ENCODE data around the gene ZNF785. TPM values are rescaled to one million over a fixed set of nuclear protein-coding genes. Genes with fewer than 3 reads are reported as not detected.

The ZNF785 gene
- total RNA-seq, 1 experiment from 2014 or later = 16.0 TPM

DNA sequence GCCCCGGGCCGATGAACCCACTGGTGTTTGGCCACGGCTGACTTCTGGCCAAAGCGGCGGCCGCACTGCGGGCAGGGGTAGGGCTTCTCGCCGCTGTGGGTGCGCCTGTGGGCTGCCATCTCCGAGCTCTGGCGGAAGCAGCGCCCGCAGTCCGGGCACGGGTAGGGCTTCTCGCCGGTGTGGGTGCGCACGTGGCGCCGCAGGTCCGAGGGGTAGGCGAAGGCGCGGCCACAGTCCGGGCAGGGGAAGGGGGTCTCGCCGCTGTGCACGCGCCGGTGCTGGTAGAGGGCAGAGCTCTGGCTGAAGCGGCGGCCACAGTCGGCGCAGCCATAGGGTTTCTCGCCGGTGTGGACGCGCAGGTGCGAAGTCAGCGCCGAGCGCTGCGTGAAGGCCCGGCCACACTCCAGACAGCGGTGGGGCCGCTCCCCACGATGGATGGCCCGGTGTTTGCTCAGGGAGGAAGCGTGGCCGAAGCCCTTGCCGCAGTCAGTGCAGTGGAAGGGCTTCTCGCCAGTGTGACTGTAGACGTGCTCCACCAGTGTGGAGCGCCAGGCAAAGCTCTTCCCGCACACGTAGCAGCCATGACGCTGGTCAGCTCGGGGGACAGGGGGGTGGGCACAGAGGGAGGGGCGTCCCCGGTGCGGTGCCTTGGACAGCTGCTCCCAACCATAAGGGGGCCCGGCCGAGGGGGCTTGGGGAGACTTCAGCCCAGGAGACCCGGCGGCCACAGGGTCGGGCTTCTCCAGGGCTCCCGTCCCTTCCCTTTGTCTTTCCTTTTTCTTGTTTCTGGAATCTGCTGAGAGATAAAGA is 30.0 kb downstream of the ZNF785 start:
- peaks cover 18% of the 10 kb centered on the region for H3K36me3 Mint-ChIP-seq
- CTCF ChIA-PET = interaction anchor here (0.6 kb wide), 1 partner anchor 23 kb away, joined by 3 read pairs; no protein-coding TSS in a partner anchor
- peak overlapping the region; percentile 85 for H3K27ac Mint-ChIP-seq
- POLR2A ChIA-PET = interaction anchor here (0.7 kb wide), 1 partner anchor 20 kb away, joined by 4 read pairs; the partner anchor contains the start of gene ZNF747
- DNase-seq (ENCODE audit: low spot score) (no peak), ATAC-seq (no peak)
- H3K27me3 Mint-ChIP-seq (ENCODE audit: low read depth) = no peaks in the 10 kb centered on the region
- peak overlapping the region; percentile 62 for H3K4me3 Mint-ChIP-seq
- H3K9me3 Mint-ChIP-seq = no peaks in the 10 kb centered on the region
- H3K4me1 Mint-ChIP-seq = peaks cover 20% of the 10 kb centered on the region
- TF ChIP-seq, protein P1, sequence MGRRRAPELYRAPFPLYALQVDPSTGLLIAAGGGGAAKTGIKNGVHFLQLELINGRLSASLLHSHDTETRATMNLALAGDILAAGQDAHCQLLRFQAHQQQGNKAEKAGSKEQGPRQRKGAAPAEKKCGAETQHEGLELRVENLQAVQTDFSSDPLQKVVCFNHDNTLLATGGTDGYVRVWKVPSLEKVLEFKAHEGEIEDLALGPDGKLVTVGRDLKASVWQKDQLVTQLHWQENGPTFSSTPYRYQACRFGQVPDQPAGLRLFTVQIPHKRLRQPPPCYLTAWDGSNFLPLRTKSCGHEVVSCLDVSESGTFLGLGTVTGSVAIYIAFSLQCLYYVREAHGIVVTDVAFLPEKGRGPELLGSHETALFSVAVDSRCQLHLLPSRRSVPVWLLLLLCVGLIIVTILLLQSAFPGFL (CRISPR knock-in tag; IDR thresholded peaks at IDR 0.05; ENCODE audit: borderline replicate concordance) = no peak
- TF ChIP-seq, protein P2, sequence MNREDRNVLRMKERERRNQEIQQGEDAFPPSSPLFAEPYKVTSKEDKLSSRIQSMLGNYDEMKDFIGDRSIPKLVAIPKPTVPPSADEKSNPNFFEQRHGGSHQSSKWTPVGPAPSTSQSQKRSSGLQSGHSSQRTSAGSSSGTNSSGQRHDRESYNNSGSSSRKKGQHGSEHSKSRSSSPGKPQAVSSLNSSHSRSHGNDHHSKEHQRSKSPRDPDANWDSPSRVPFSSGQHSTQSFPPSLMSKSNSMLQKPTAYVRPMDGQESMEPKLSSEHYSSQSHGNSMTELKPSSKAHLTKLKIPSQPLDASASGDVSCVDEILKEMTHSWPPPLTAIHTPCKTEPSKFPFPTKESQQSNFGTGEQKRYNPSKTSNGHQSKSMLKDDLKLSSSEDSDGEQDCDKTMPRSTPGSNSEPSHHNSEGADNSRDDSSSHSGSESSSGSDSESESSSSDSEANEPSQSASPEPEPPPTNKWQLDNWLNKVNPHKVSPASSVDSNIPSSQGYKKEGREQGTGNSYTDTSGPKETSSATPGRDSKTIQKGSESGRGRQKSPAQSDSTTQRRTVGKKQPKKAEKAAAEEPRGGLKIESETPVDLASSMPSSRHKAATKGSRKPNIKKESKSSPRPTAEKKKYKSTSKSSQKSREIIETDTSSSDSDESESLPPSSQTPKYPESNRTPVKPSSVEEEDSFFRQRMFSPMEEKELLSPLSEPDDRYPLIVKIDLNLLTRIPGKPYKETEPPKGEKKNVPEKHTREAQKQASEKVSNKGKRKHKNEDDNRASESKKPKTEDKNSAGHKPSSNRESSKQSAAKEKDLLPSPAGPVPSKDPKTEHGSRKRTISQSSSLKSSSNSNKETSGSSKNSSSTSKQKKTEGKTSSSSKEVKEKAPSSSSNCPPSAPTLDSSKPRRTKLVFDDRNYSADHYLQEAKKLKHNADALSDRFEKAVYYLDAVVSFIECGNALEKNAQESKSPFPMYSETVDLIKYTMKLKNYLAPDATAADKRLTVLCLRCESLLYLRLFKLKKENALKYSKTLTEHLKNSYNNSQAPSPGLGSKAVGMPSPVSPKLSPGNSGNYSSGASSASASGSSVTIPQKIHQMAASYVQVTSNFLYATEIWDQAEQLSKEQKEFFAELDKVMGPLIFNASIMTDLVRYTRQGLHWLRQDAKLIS (CRISPR knock-in tag; IDR thresholded peaks at IDR 0.05; ENCODE audit: borderline replicate concordance) = no peak
- TF ChIP-seq CREM (CRISPR knock-in tag; IDR thresholded peaks at IDR 0.05) = no peak
- TF ChIP-seq ZNF263 (CRISPR knock-in tag; IDR thresholded peaks at IDR 0.05; ENCODE audit: low read depth) = no peak
- no peak for TF ChIP-seq NFATC4 (CRISPR knock-in tag; IDR thresholded peaks at IDR 0.05)
- no peak; the same call in 1 of the 2 replicates for TF ChIP-seq ZNF219 (CRISPR knock-in tag; IDR thresholded peaks at IDR 0.05; ENCODE audit: borderline replicate concordance)
- TF ChIP-seq, protein P3, sequence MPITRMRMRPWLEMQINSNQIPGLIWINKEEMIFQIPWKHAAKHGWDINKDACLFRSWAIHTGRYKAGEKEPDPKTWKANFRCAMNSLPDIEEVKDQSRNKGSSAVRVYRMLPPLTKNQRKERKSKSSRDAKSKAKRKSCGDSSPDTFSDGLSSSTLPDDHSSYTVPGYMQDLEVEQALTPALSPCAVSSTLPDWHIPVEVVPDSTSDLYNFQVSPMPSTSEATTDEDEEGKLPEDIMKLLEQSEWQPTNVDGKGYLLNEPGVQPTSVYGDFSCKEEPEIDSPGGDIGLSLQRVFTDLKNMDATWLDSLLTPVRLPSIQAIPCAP (CRISPR knock-in tag; IDR thresholded peaks at IDR 0.05) = no peak
- TF ChIP-seq SOX15 (CRISPR knock-in tag; IDR thresholded peaks at IDR 0.05) = no peak
- TF ChIP-seq, protein P4, sequence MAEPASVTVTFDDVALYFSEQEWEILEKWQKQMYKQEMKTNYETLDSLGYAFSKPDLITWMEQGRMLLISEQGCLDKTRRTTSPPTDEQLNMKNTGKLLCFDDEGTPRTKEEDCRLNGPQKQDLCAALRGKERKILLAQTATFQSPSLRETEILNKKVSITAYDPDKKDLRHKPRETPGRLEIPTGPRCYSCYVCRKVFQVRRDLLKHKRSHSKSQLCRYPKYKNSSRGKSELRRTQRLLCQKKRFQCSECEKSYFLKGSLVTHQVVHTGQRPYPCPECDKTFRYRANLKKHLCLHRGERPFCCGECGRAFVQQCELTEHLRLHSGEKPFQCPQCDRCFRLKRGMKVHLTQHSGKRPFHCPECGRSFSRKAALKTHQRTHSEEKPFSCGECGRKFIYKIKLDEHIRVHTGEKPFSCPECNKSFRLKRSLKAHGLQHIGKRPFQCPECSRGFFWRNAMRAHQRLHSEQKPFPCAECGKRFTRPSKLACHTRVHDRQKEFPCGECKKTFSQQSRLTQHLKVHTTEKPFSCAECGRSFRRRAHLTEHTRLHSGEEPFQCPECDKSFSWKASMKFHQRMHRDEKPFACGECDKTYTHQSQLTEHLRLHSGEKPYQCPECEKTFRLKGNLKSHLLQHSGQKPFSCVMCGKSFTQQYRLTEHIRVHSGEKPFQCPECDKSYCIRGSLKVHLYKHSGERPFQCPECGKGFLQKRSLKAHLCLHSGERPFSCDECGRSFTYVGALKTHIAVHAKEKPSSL (CRISPR knock-in tag; conservative IDR thresholded peaks at IDR 0.05) = no peak
- TF ChIP-seq, protein P5, sequence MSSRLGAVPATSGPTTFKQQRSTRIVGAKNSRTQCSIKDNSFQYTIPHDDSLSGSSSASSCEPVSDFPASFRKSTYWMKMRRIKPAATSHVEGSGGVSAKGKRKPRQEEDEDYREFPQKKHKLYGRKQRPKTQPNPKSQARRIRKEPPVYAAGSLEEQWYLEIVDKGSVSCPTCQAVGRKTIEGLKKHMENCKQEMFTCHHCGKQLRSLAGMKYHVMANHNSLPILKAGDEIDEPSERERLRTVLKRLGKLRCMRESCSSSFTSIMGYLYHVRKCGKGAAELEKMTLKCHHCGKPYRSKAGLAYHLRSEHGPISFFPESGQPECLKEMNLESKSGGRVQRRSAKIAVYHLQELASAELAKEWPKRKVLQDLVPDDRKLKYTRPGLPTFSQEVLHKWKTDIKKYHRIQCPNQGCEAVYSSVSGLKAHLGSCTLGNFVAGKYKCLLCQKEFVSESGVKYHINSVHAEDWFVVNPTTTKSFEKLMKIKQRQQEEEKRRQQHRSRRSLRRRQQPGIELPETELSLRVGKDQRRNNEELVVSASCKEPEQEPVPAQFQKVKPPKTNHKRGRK (CRISPR knock-in tag; IDR thresholded peaks at IDR 0.05; ENCODE audit: borderline replicate concordance) = no peak
- TF ChIP-seq, protein P6, sequence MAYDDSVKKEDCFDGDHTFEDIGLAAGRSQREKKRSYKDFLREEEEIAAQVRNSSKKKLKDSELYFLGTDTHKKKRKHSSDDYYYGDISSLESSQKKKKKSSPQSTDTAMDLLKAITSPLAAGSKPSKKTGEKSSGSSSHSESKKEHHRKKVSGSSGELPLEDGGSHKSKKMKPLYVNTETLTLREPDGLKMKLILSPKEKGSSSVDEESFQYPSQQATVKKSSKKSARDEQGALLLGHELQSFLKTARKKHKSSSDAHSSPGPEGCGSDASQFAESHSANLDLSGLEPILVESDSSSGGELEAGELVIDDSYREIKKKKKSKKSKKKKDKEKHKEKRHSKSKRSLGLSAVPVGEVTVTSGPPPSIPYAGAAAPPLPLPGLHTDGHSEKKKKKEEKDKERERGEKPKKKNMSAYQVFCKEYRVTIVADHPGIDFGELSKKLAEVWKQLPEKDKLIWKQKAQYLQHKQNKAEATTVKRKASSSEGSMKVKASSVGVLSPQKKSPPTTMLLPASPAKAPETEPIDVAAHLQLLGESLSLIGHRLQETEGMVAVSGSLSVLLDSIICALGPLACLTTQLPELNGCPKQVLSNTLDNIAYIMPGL (CRISPR knock-in tag; IDR thresholded peaks at IDR 0.05) = no peak
- no peak for TF ChIP-seq TEAD4 (CRISPR knock-in tag; IDR thresholded peaks at IDR 0.05)
- no peak for TF ChIP-seq EMX1 (CRISPR knock-in tag; IDR thresholded peaks at IDR 0.05)
- TF ChIP-seq, protein P7, sequence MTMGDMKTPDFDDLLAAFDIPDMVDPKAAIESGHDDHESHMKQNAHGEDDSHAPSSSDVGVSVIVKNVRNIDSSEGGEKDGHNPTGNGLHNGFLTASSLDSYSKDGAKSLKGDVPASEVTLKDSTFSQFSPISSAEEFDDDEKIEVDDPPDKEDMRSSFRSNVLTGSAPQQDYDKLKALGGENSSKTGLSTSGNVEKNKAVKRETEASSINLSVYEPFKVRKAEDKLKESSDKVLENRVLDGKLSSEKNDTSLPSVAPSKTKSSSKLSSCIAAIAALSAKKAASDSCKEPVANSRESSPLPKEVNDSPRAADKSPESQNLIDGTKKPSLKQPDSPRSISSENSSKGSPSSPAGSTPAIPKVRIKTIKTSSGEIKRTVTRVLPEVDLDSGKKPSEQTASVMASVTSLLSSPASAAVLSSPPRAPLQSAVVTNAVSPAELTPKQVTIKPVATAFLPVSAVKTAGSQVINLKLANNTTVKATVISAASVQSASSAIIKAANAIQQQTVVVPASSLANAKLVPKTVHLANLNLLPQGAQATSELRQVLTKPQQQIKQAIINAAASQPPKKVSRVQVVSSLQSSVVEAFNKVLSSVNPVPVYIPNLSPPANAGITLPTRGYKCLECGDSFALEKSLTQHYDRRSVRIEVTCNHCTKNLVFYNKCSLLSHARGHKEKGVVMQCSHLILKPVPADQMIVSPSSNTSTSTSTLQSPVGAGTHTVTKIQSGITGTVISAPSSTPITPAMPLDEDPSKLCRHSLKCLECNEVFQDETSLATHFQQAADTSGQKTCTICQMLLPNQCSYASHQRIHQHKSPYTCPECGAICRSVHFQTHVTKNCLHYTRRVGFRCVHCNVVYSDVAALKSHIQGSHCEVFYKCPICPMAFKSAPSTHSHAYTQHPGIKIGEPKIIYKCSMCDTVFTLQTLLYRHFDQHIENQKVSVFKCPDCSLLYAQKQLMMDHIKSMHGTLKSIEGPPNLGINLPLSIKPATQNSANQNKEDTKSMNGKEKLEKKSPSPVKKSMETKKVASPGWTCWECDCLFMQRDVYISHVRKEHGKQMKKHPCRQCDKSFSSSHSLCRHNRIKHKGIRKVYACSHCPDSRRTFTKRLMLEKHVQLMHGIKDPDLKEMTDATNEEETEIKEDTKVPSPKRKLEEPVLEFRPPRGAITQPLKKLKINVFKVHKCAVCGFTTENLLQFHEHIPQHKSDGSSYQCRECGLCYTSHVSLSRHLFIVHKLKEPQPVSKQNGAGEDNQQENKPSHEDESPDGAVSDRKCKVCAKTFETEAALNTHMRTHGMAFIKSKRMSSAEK (CRISPR knock-in tag; IDR thresholded peaks at IDR 0.05; ENCODE audit: borderline replicate concordance) = no peak
- TF ChIP-seq, protein P8, sequence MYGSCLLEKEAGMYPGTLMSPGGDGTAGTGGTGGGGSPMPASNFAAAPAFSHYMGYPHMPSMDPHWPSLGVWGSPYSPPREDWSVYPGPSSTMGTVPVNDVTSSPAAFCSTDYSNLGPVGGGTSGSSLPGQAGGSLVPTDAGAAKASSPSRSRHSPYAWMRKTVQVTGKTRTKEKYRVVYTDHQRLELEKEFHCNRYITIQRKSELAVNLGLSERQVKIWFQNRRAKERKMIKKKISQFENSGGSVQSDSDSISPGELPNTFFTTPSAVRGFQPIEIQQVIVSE (CRISPR knock-in tag; IDR thresholded peaks at IDR 0.05; ENCODE audit: borderline replicate concordance) = no peak
- TF ChIP-seq, protein P9, sequence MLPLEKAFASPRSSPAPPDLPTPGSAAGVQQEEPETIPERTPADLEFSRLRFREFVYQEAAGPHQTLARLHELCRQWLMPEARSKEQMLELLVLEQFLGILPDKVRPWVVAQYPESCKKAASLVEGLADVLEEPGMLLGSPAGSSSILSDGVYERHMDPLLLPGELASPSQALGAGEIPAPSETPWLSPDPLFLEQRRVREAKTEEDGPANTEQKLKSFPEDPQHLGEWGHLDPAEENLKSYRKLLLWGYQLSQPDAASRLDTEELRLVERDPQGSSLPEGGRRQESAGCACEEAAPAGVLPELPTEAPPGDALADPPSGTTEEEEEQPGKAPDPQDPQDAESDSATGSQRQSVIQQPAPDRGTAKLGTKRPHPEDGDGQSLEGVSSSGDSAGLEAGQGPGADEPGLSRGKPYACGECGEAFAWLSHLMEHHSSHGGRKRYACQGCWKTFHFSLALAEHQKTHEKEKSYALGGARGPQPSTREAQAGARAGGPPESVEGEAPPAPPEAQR (CRISPR knock-in tag; IDR thresholded peaks at IDR 0.05) = no peak
- no peak for TF ChIP-seq ZNF232 (CRISPR knock-in tag; IDR thresholded peaks at IDR 0.05)
